NOMO-1 treated with dmso at 0.1 percent for 144 hours (cell line): ENCODE measurements around the gene OGFR.

Source experiments
- DNase-seq: peaks from one replicate; lab custom pipeline; 2025; ENCODE audit not compliant: unreplicated experiment; lab: John Stamatoyannopoulos, UW

The OGFR gene

DNA sequence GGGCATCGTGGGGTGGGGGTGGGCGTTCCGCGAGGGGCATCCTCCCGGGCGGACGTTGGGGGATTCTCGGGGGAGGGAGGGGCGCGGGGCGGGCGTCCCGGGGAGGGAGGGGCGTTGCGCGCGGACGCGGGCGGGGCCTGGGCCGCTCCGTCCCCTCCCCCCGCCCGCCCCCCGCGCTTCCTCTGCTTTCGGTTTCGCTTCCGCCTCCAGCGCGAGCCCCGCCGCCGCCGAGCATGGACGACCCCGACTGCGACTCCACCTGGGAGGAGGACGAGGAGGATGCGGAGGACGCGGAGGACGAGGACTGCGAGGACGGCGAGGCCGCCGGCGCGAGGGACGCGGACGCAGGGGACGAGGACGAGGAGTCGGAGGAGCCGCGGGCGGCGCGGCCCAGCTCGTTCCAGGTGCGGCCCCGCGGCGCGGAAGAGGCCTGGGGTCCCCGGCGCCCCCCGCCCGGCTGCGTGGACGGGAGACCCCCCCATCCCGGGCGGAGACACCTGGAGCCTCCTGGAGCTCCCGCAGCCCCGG, at the start of gene OGFR:
Gene OGFR, plus strand, starts transcription at position 209 of the 528 bp plus-strand sequence. Its CDS starts 25 bp downstream, at position 234.
- peak; percentile 33 for DNase-seq

DNA sequence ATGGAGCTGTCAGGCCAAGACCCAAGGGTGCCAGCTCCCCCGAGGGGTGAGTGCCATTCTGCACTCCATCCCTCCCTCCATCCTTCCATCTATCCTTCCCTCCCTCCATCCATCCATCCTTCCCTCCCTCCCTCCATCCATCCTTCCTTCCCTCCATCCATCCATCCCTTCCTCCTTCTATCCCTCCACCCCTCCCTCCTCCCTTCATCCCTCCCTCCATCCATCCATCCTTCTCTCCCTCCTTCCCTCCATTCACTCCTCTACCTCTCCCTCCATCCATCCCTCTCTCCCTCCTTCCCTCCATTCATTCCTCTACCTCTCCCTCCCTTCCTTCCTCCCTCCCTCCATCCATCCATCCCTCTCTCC, 49.7 kb upstream of the OGFR start:
- no peak for DNase-seq

DNA sequence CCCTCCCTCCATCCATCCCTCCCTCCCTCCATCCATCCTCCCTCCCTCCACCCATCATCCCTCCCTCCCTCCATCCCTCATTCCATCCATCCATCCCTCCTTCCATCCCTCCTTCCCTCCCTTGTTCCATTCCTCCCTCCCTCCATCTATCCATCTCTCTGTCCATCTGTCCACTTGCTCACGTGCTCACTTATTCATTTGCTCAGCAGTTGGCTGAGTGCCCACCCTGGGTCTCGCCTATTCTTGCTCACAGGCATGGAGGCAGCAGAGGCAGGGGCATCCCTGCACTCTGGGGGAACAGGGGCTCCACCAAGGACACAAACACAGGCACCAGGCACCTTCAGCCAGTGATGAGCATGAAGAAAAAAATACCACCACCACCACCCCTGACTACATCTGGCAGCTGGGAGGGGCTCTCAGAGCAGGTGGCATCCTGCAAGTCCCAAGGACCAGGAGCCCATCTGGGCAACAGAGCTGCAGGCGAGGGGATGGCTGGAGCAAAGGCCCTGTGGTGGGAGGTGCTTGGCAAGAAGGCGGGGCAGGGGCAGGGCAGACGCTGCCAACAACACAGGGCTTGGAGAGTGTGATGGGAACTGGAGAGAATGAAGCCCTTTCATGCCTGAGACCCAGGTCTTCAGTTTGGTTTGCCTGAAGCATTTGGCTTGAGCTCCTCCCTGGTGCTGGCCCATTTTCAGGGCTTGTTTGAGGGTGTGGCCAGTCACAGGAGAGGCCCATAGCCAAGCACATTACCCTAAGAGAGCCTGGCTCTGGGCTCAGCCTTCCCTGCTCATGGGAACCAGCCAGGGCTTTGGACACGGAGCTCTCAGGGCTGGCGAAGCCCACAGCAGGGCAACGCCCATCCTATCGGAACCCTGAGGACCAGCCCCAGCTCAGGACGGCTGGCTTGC, 48.6 kb upstream of the OGFR start:
- DNase-seq = no peak

DNA sequence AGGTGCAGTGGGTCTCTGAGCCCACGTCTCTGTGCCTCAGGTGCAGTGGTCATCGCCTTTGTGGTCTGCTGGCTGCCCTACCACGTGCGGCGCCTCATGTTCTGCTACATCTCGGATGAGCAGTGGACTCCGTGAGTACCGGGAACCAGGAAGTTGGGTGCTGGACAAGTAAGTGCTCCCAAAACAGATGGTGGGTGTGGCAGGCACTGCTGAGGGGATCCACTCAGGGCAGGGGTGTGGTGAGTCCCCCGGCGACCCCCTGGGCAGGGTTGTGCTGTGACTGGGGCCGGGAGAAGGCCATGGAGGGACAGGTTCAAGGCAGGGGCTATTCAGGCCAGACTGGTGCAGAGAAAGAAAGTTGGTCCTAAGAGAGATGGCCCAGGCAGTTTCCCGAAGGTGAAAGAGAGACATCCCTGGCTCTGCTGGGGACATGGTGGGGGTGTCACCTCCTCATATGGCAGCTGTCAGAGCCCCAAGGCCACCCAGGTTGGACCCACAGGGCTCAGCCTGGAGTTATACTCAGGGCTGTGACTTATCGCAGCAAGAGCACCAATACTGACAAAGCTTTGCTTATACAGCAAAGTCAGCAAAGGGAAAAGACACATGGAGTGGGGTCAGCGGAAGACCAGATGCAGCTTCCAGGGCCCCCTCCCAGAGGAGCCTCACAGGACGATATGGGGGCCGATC, 46.3 kb upstream of the OGFR start:
- no peak for DNase-seq

DNA sequence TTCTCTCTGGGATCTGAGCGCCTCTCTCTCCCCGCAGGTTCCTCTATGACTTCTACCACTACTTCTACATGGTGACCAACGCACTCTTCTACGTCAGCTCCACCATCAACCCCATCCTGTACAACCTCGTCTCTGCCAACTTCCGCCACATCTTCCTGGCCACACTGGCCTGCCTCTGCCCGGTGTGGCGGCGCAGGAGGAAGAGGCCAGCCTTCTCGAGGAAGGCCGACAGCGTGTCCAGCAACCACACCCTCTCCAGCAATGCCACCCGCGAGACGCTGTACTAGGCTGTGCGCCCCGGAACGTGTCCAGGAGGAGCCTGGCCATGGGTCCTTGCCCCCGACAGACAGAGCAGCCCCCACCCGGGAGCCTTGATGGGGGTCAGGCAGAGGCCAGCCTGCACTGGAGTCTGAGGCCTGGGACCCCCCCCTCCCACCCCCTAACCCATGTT, 44.6 kb upstream of the OGFR start:
- no peak for DNase-seq

- DNase-seq = no peak
These were observed 44.2 kb upstream of the OGFR start for GRCh38 chr20:62760471-62760855.

- no peak for DNase-seq
These were observed 43.5 kb upstream of the OGFR start for GRCh38 chr20:62760856-62761758.

- no peak for DNase-seq
These were observed 42.9 kb upstream of the OGFR start for GRCh38 chr20:62761759-62762131.

- no peak for DNase-seq
These were observed 42.3 kb upstream of the OGFR start for GRCh38 chr20:62762376-62762775.

DNA sequence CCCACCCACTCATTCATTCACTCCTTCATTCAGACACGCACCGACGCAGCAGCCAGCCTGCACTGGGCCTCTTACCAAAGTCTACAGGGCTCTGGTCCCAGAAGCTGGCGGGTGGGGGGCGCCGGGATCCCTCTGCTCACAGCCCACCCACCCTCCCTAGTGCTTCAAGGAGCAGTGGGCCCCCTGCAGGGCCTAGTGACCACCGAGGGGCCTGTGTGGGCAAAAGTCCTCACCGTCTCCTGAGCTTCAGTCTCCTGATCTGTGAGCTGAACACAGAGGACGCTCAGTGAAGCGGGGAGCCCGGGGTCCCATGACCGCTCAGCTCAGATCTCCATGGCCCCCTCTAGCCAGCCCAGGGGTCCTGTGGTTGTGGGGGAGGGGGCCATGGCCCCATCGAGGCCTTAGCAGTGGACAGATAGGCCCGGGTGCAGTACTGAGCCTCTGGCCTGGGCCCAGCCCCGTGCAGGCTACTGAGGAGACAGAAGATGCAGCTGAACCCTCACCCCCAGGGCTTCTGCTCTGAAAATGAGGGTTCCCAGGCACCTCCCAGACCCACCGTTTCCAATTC, 41.8 kb upstream of the OGFR start:
- DNase-seq = no peak

GRCh38 chr20:62763404-62763803, 41.2 kb upstream of the OGFR start:
- DNase-seq = no peak

GRCh38 chr20:62764156-62764935, 40.3 kb upstream of the OGFR start:
- no peak for DNase-seq

- DNase-seq = no peak
These were observed 39.6 kb upstream of the OGFR start for GRCh38 chr20:62765021-62765420.

- no peak for DNase-seq
These were observed 39.1 kb upstream of the OGFR start for GRCh38 chr20:62765432-62766070.

DNA sequence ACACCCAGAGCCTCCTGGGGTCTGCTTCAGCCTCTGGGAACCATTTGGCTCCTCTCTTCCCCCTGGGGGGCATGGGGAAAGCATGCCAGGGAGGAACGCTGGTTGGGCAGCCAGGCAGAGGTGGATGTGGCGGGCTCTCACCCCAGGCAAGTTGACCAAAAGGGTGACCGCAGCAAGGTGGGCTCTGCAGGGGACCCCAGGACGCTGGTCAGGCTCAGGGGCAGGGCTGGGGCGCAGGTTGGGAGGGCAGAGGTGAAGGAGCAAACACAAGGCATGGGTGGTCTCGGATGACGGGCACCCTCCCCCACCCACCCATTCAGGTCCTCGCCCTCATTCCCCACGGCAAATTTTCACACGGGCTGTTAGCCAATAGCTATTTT, 38.6 kb upstream of the OGFR start:
- no peak for DNase-seq

GRCh38 chr20:62766716-62767115, 37.9 kb upstream of the OGFR start:
- DNase-seq = no peak

DNA sequence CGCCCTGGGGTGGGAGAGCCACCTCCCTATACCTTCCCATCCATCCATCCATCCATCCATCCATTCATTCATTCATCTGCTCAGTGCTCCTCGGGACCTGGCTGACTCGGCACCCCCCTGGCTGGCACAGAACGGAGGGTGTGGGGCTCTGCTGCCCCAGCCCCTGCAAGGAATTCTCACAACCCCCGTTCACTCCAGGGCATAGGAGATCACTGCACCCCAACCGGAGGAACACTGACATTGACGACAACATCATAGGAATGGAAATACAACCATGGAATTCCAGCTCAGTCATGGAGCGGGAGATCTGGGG, 36.4 kb upstream of the OGFR start:
- DNase-seq = no peak

DNA sequence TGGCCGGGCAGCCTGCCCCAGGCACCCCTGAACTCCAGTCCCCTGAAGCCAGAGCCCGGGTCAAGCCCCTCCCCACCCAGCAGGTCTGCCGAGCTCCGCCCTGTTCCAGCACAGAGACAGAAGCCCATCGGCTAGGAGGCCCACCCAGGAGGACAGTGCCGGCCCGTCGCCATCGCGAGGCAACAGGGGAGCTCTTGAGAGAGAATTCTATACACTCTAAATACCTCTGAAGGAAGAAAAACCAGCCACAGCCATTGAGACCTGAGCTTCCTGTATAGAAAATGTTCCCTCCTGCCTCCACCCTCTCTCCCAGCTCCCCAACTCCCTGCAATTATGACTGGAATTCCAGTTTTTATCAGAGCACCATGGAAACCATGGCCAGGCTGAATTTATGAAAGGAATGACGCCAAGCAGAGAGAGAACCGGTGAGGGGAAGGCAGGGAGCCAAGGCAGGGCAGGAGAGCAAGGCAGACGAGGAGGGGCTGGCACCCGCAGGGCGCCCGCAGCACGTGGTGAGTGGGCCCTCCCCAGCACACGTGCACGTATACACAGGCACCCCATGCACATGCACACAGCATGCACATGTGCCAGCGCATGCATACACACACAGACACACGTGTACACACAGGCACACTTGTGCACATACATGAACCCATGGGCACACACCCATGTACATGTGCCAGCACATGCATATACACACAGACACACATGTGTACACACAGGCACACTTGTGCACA, 35.9 kb upstream of the OGFR start:
- DNase-seq = no peak
